ENCODE data around the gene TBL3. TPM values are rescaled to one million over a fixed set of nuclear protein-coding genes. Genes with fewer than 3 reads are reported as not detected.
"Not testable (repeated sequence)": the region's sequence is repeated elsewhere in the genome, so short reads cannot be mapped to it uniquely, and the experiment has no call there.

Gene TBL3
- total RNA-seq, 1 donor from 2014 or later: 30.8 TPM

- no peaks in the 10 kb centered on the region for H3K9me3 Mint-ChIP-seq (ENCODE audit: low read depth)
- H3K27me3 Mint-ChIP-seq: no peaks in the 10 kb centered on the region
- TF ChIP-seq CTCF (IDR thresholded peaks at IDR 0.05; ENCODE audit: unreplicated experiment): no peak
- no peak for DNase-seq (ENCODE audit: low spot score, unreplicated experiment)
- H3K36me3 Mint-ChIP-seq (ENCODE audit: insufficient read depth): peaks cover 2% of the 10 kb centered on the region
- H3K4me1 Mint-ChIP-seq (ENCODE audit: low read depth): peaks cover 21% of the 10 kb centered on the region
- peak overlapping the region; percentile 50 for H3K27ac Mint-ChIP-seq
- H3K4me3 Mint-ChIP-seq (ENCODE audit: low read depth): peak overlapping the region; percentile 72
Observed at GRCh38 chr16:2007081-2007836, 35.4 kb downstream of the TBL3 start.

GRCh38 chr16:2008009-2008526, 36.2 kb downstream of the TBL3 start:
- Mint-ChIP-seq H3K27ac (peak overlapping the region; percentile 46), H3K36me3 (ENCODE audit: insufficient read depth) (peaks cover 2% of the 10 kb centered on the region), H3K4me3 (ENCODE audit: low read depth) (peak overlapping the region; percentile 72)

GRCh38 chr16:2008631-2009163, 36.8 kb downstream of the TBL3 start:
- H3K27ac Mint-ChIP-seq: peak overlapping the region; percentile 46
- H3K36me3 Mint-ChIP-seq (ENCODE audit: insufficient read depth): peaks cover 2% of the 10 kb centered on the region
- no peaks in the 10 kb centered on the region for H3K27me3 Mint-ChIP-seq
- H3K4me1 Mint-ChIP-seq (ENCODE audit: low read depth): peaks cover 21% of the 10 kb centered on the region
- peak overlapping the region; percentile 72 for H3K4me3 Mint-ChIP-seq (ENCODE audit: low read depth)
- H3K9me3 Mint-ChIP-seq (ENCODE audit: low read depth): no peaks in the 10 kb centered on the region
- DNase-seq (ENCODE audit: low spot score, unreplicated experiment): no peak
- no peak for TF ChIP-seq CTCF (IDR thresholded peaks at IDR 0.05; ENCODE audit: unreplicated experiment)

More at GRCh38 chr16:2008009-2008526, 36.2 kb downstream of the TBL3 start:
- H3K4me1 Mint-ChIP-seq (ENCODE audit: low read depth): peaks cover 21% of the 10 kb centered on the region
- DNase-seq (ENCODE audit: low spot score, unreplicated experiment): no peak
- H3K27me3 Mint-ChIP-seq: no peaks in the 10 kb centered on the region
- TF ChIP-seq CTCF (IDR thresholded peaks at IDR 0.05; ENCODE audit: unreplicated experiment): no peak
- H3K9me3 Mint-ChIP-seq (ENCODE audit: low read depth): no peaks in the 10 kb centered on the region

- Mint-ChIP-seq H3K36me3 (ENCODE audit: insufficient read depth) (peaks cover 2% of the 10 kb centered on the region), H3K27me3 (no peaks in the 10 kb centered on the region), H3K9me3 (ENCODE audit: low read depth) (no peaks in the 10 kb centered on the region), H3K4me3 (ENCODE audit: low read depth) (peak overlapping the region; percentile 72), H3K4me1 (ENCODE audit: low read depth) (peaks cover 21% of the 10 kb centered on the region), H3K27ac (no peak overlapping the region)
- no peak for DNase-seq (ENCODE audit: low spot score, unreplicated experiment)
- TF ChIP-seq CTCF (IDR thresholded peaks at IDR 0.05; ENCODE audit: unreplicated experiment): no peak
Observed at GRCh38 chr16:2009164-2009711, 37.4 kb downstream of the TBL3 start.

- no peaks in the 10 kb centered on the region for H3K9me3 Mint-ChIP-seq (ENCODE audit: low read depth)
- peaks cover 2% of the 10 kb centered on the region for H3K36me3 Mint-ChIP-seq (ENCODE audit: insufficient read depth)
- H3K4me1 Mint-ChIP-seq (ENCODE audit: low read depth): peaks cover 17% of the 10 kb centered on the region
- peak within 1 kb of the TSS; percentile 95 for H3K27ac Mint-ChIP-seq
- DNase-seq (ENCODE audit: low spot score, unreplicated experiment): peak; percentile 69
- TF ChIP-seq CTCF (IDR thresholded peaks at IDR 0.05; ENCODE audit: unreplicated experiment): no peak
- H3K27me3 Mint-ChIP-seq: no peaks in the 10 kb centered on the region
- peak within 1 kb of the TSS; percentile 87 for H3K4me3 Mint-ChIP-seq (ENCODE audit: low read depth)
Observed at GRCh38 chr16:2009791-2010510, 38.1 kb downstream of the TBL3 start, which contains the start of gene ZNF598. TSS of gene ZNF598 (minus strand) at chr16:2009821.

- H3K4me1 Mint-ChIP-seq (ENCODE audit: low read depth): peaks cover 16% of the 10 kb centered on the region
- not testable (repeated sequence) for H3K36me3 Mint-ChIP-seq (ENCODE audit: insufficient read depth); H3K27me3 Mint-ChIP-seq; H3K4me3 Mint-ChIP-seq (ENCODE audit: low read depth); DNase-seq (ENCODE audit: low spot score, unreplicated experiment); H3K9me3 Mint-ChIP-seq (ENCODE audit: low read depth); H3K27ac Mint-ChIP-seq
Observed at GRCh38 chr16:2011726-2012125, 39.9 kb downstream of the TBL3 start.

Data from progenitor cell of endocrine pancreas (in vitro differentiated cells).